ENCODE results near the gene ZDHHC8. TPM values are rescaled to one million over a fixed set of nuclear protein-coding genes. Genes with fewer than 3 reads are reported as not detected.

ZDHHC8 gene
- total RNA-seq, 3 donors from 2014 or later, result 27.7 to 53.0 (median 42.2) TPM

DNA sequence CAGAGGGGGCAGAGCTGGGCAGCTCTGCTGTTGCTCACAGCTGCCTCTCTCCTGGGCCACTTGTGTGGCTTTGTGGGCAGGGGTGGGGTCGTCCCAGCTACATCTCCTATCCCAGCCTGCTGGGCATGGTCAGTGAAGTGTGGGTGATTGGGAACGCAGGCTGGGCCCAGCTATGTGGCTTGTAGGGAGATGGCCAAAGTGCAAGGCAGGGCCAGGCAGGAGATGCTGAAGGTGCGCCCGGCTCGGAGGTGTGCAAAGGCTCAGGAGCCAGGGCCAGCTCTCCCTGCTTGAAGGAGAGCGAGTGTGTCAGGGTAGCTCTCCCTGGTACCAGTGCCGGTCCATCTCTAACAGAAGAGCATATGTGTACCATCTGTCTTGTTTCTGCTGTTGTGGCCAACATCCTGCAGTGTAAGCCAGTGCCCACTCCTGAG is 24.1 kb upstream of the ZDHHC8 start:
- H3K4me3 ChIP-seq, result no peak overlapping the region
- TF ChIP-seq, protein P1, sequence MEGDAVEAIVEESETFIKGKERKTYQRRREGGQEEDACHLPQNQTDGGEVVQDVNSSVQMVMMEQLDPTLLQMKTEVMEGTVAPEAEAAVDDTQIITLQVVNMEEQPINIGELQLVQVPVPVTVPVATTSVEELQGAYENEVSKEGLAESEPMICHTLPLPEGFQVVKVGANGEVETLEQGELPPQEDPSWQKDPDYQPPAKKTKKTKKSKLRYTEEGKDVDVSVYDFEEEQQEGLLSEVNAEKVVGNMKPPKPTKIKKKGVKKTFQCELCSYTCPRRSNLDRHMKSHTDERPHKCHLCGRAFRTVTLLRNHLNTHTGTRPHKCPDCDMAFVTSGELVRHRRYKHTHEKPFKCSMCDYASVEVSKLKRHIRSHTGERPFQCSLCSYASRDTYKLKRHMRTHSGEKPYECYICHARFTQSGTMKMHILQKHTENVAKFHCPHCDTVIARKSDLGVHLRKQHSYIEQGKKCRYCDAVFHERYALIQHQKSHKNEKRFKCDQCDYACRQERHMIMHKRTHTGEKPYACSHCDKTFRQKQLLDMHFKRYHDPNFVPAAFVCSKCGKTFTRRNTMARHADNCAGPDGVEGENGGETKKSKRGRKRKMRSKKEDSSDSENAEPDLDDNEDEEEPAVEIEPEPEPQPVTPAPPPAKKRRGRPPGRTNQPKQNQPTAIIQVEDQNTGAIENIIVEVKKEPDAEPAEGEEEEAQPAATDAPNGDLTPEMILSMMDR (IDR thresholded peaks at IDR 0.05), result no peak
- H3K36me3 ChIP-seq (ENCODE audit: low read depth), result peaks cover 8% of the 10 kb centered on the region
- peak in 2 of 3 donors; percentile 17 to 36 for DNase-seq
- no peak for ATAC-seq
- no peaks in the 10 kb centered on the region for H3K9me3 ChIP-seq
- H3K4me1 ChIP-seq (ENCODE audit: low read depth), result no peaks in the 10 kb centered on the region
- intact Hi-C loops (cut with DNase I, micrococcal nuclease), result no loop called here

DNA sequence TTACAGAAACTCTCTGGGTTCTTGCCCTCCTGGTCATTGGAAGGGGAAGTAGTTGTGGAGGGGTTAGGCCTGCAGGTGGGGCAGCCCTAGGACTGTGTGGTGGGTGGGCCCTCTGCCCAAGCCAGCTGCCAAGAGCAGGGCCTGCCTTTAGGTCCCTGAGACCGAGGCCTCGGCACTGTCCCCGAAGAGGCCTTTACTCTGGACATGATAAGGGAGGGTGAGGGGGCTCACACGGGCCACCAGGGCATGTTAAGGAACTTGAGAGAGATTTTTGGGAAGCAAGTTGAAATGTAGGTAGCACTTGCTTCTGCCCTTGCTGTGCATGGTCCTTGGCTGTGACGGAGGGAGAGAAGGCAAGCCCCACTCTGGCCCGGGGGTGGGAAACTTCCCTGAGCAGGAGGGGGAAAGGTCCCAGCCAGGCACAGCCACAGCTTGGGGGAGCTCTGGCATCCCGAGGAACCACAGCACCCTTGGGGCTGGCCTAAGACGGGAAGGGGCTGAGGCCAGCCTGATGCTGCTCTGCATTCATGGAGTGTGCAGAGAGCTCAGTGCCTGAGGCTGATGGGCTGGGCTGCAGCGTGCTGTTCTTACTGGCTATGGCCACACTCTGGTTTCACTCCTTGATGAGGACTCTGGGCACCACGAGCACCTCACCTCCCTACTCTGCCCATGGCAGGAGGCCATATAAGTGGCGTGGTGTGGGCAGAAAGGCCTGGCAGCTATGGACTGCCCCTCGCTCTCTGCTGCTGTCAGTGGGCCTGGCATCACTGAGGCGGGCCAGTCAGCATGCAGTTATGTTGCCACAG is 23.4 kb upstream of the ZDHHC8 start:
- peaks cover 8% of the 10 kb centered on the region for H3K36me3 ChIP-seq (ENCODE audit: low read depth)
- intact Hi-C loops (cut with DNase I, micrococcal nuclease), result no loop called here

DNA sequence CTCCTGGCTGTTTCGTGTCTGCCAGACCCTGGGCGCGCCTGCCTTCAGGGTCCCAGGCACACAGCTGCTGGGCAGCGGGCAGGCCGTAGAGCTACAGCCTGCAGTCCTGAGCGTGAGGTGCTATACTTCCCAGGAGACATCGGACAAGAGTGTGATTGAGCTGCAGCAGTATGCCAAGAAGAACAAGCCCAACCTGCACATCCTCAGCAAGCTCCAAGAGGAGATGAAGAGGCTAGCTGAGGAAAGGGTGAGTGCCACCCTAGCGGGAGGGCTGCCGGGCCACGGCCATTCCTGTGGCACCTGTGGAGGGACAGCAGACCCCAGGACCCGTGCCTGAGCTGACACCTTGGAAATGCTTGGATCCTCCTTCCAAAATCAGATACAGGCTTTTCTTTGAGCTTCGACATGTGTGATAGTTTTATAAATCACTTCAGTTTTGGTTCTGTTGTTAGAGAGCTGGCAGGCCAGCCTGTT is 22.8 kb upstream of the ZDHHC8 start:
- Histone ChIP-seq H3K4me3 (no peak overlapping the region), H3K36me3 (ENCODE audit: low read depth) (peaks cover 8% of the 10 kb centered on the region), H3K4me1 (ENCODE audit: low read depth) (no peaks in the 10 kb centered on the region), H3K9me3 (no peaks in the 10 kb centered on the region)
- TF ChIP-seq, protein P1 (IDR thresholded peaks at IDR 0.05), result no peak
- DNase-seq (peak in 1 of 3 donors; percentile 15), ATAC-seq (no peak)
- intact Hi-C loops (cut with DNase I, micrococcal nuclease), result no loop called here

More for the DNA sequence above, 23.4 kb upstream of the ZDHHC8 start:
- no peaks in the 10 kb centered on the region for H3K9me3 ChIP-seq
- no peaks in the 10 kb centered on the region for H3K4me1 ChIP-seq (ENCODE audit: low read depth)
- TF ChIP-seq, protein P1 (IDR thresholded peaks at IDR 0.05), result no peak
- H3K4me3 ChIP-seq, result no peak overlapping the region
- DNase-seq, result peak in 2 of 3 donors; percentile 20 to 43
- no peak for ATAC-seq

DNA sequence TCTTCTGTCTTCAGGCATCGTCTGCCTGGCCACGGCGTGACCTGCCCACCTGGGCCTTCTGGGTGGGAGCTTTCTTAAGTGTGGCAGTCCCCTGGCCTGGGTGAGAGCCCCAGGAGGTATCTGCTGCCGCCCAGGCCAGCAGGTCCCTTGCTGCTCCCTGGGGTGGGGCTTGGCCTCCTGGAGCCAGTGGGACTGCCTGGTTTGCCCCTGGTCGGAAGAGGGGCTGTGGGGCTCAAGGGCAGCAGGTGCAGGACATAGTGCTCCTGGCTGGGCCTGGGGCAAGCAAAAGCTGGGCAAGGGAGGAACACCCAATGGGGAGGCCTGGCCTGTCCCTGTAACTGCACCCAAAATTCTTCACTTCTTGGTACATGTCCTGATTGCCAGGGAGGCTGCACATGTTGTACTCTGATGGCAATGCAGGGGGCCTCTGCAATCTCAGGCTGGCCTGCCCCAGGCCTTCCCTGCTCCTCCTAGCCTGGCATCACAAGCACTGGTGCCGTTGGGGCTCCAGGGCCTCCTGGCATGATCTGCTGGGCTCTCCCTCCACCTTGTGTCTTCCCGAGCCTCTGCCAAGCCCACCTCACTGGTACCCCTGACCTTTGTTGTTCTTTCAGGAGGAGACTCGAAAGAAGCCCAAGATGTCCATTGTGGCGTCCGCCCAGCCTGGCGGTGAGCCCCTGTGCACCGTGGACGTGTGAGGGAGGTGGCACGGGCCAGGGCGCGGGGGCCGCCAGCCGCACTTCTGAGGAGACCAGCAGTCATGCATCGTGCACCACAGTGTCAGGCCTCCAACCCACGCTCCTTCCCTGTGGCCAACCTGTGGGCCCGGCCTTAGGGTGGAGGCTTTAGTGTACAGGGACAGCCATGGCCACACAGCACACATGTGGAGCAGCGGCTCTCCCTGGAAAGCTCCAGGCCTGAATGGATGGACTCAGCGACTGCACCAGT is 21.9 kb upstream of the ZDHHC8 start:
- peak in 2 of 3 donors; percentile 31 to 48 for DNase-seq
- intact Hi-C loops (cut with DNase I, micrococcal nuclease), result no loop called here
- Histone ChIP-seq H3K9me3 (no peaks in the 10 kb centered on the region), H3K4me3 (no peak overlapping the region), H3K36me3 (ENCODE audit: low read depth) (peaks cover 8% of the 10 kb centered on the region), H3K4me1 (ENCODE audit: low read depth) (no peaks in the 10 kb centered on the region)
- TF ChIP-seq, protein P1 (IDR thresholded peaks at IDR 0.05), result no peak
- ATAC-seq, result peak; percentile 4

DNA sequence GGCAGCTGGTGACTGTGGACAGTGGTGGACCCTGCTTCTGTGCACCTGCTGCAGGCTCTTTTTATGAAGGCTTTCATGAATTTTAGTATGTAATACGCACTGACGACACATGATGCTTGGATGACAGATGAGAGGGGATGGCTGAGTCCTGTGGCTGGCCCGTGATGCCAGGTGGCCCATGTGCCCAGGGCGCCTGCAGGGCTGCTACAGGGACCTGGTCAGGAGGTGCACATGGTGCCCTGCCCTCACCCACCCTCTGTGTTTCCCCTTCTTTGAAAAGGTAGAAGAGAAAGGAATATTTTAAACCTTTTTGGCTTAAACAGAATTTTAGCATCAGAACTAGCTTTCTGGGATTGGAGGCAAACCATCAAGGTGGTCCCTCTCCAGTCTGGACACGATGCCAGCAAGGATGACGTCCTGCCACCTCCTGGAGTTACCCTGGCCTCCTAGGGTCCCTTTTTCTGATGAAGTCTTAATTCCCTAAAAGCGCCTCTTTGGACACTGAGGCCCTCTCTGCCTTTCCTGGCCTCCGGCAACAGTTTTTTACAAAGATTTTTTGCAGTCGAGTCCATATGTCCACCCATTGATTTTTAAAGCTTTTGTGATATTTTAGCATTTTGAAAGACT is 21.1 kb upstream of the ZDHHC8 start:
- intact Hi-C loops (cut with DNase I, micrococcal nuclease), result no loop called here
- H3K4me3 ChIP-seq, result no peak overlapping the region
- DNase-seq (peak in 1 of 3 donors; percentile 9), ATAC-seq (no peak)
- TF ChIP-seq, protein P1 (IDR thresholded peaks at IDR 0.05), result no peak
- peaks cover 8% of the 10 kb centered on the region for H3K36me3 ChIP-seq (ENCODE audit: low read depth)
- no peaks in the 10 kb centered on the region for H3K9me3 ChIP-seq
- peaks cover 2% of the 10 kb centered on the region for H3K4me1 ChIP-seq (ENCODE audit: low read depth)
